Measurements from ENCODE around the gene ATF7IP.

DNA sequence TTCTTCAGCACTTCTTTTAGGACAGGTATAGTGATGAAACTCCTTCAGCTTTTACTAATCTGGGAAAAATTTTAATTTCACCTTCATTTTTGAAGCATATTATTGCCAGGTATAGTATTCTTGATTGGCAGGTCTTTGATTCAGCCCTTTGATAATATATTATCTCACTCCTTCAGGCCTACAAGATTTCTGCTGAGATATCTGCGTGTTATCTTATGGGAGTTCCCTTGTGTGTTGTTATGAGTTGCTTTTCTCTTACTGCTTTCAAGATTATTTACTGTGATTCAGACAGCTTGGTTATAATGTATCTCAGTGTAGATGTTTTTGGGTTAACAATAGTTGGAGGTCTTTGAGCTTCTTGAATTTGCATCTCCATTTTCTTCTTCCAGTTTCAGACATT, 87.4 kb downstream of the ATF7IP start:
- TF ChIP-seq, protein P1, sequence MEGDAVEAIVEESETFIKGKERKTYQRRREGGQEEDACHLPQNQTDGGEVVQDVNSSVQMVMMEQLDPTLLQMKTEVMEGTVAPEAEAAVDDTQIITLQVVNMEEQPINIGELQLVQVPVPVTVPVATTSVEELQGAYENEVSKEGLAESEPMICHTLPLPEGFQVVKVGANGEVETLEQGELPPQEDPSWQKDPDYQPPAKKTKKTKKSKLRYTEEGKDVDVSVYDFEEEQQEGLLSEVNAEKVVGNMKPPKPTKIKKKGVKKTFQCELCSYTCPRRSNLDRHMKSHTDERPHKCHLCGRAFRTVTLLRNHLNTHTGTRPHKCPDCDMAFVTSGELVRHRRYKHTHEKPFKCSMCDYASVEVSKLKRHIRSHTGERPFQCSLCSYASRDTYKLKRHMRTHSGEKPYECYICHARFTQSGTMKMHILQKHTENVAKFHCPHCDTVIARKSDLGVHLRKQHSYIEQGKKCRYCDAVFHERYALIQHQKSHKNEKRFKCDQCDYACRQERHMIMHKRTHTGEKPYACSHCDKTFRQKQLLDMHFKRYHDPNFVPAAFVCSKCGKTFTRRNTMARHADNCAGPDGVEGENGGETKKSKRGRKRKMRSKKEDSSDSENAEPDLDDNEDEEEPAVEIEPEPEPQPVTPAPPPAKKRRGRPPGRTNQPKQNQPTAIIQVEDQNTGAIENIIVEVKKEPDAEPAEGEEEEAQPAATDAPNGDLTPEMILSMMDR (IDR thresholded peaks at IDR 0.05), result no peak
- no peak for TF ChIP-seq POLR2A (IDR thresholded peaks at IDR 0.05)
- TF ChIP-seq POLR2AphosphoS5 (IDR thresholded peaks at IDR 0.05; ENCODE audit: insufficient read depth in 1 of 2, low read depth in 1 of 2), result no peak

All from vagina (tissue), 2 donors.